MCF 10A (cell line): ENCODE measurements around the gene TMEM19. TPM values are rescaled to one million over a fixed set of nuclear protein-coding genes. Genes with fewer than 3 reads are reported as not detected.

Experiments
- BruUV-seq: library from RNA; stranded (reverse); fragments of 400-500 nt; replicated peaks from 2 replicates; lab custom pipeline; 2021; lab: Mats Ljungman, UMichigan
- CTCF ChIA-PET: fragments of 300-600 bp; sonication (Branson Sonifier 250); formaldehyde crosslinking; extraction: SDS; loops from one replicate; lab custom pipeline; 2021; ENCODE audit warnings: antibody characterized with exemption, inconsistent platforms; lab: Yijun Ruan, JAX
- POLR2A ChIA-PET: fragments of 300-600, 350-650 bp; sonication (Branson Sonifier 250); formaldehyde crosslinking; extraction: SDS; loops from one replicate; lab custom pipeline; 2020; ENCODE audit warnings: antibody characterized with exemption, inconsistent platforms; lab: Yijun Ruan, JAX
- DNase-seq: peaks from one replicate; pipeline ENCODE4 v3.0.0-alpha.2; 2018; ENCODE audit not compliant: unreplicated experiment
- H3K27ac Mint-ChIP-seq: one replicate; pipeline ENCODE4 v1.8.0; 2022; ENCODE audit warnings: mild to moderate bottlenecking, low read depth, mixed read lengths; ENCODE audit not compliant: unreplicated experiment
- H3K27me3 Mint-ChIP-seq: one replicate; pipeline ENCODE4 v1.8.0; 2022; ENCODE audit warnings: mixed read lengths; ENCODE audit not compliant: insufficient read depth, unreplicated experiment
- H3K36me3 Mint-ChIP-seq: one replicate; pipeline ENCODE4 v1.8.0; 2022; ENCODE audit warnings: mild to moderate bottlenecking, moderate library complexity, mixed read lengths; ENCODE audit not compliant: insufficient read depth, unreplicated experiment
- H3K4me1 Mint-ChIP-seq: one replicate; pipeline ENCODE4 v1.8.0; 2022; ENCODE audit warnings: mixed read lengths; ENCODE audit not compliant: insufficient read depth, unreplicated experiment
- H3K4me3 Mint-ChIP-seq: one replicate; pipeline ENCODE4 v1.8.0; 2022; ENCODE audit warnings: mild to moderate bottlenecking, moderate library complexity, mixed read lengths; ENCODE audit not compliant: unreplicated experiment
- H3K9me3 Mint-ChIP-seq: one replicate; pipeline ENCODE4 v1.8.0; 2022; ENCODE audit warnings: mixed read lengths; ENCODE audit not compliant: unreplicated experiment
- intact Hi-C: fragments of 100-400 bp; cut with micrococcal nuclease; formaldehyde crosslinking; loops from 2 replicates; pipeline ENCODE4 v1.14.1; 2022
- total RNA-seq: library from RNA; stranded (reverse); gene quantifications from 2 replicates; pipeline ENCODE4 v1.2.3, GENCODE V29; 2022
- TF ChIP-seq, protein P1 (sequence below): fragments of 200-600 bp; IDR thresholded peaks from one replicate; pipeline ENCODE4 v1.8.0; 2022; ENCODE audit warnings: antibody characterized with exemption, mild to moderate bottlenecking; ENCODE audit not compliant: unreplicated experiment

Gene TMEM19
- total RNA-seq, 1 experiment from 2014 or later = 7.3 TPM

DNA sequence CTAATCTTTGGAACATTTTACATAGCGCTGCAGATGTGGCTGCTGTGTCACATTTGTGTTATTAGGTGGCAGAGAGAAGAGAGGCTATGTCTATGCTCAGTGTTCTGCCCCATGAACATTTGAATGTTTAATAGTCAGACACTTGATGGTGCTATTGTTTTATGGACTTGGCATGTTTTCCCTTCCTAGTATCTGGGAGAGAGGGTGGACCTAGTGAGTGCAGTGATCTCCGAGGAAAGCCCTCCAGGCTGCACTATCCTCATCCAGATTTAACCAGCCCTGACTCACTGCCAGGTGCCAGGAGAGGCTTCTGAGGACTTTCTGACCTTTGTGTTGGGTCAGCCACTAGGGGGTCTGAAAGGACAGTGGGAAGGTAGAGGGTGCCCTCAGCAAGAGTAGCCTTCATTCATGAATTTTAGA, 46.5 kb upstream of the TMEM19 start:
- intact Hi-C loops = no loop called here
- H3K36me3 Mint-ChIP-seq = peaks cover 96% of the 10 kb centered on the region
- TF ChIP-seq, protein P1, sequence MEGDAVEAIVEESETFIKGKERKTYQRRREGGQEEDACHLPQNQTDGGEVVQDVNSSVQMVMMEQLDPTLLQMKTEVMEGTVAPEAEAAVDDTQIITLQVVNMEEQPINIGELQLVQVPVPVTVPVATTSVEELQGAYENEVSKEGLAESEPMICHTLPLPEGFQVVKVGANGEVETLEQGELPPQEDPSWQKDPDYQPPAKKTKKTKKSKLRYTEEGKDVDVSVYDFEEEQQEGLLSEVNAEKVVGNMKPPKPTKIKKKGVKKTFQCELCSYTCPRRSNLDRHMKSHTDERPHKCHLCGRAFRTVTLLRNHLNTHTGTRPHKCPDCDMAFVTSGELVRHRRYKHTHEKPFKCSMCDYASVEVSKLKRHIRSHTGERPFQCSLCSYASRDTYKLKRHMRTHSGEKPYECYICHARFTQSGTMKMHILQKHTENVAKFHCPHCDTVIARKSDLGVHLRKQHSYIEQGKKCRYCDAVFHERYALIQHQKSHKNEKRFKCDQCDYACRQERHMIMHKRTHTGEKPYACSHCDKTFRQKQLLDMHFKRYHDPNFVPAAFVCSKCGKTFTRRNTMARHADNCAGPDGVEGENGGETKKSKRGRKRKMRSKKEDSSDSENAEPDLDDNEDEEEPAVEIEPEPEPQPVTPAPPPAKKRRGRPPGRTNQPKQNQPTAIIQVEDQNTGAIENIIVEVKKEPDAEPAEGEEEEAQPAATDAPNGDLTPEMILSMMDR = no peak
- ChIA-PET POLR2A (interaction anchor here (0.7 kb wide), 1 partner anchor 97 kb away, joined by 4 read pairs; no protein-coding TSS in a partner anchor), CTCF (interaction anchor here (0.7 to 1.5 kb wide), 2 partner anchors 12 to 108 kb away, joined by 3 to 4 read pairs; no protein-coding TSS in a partner anchor)
- H3K4me1 Mint-ChIP-seq = peaks cover 6% of the 10 kb centered on the region
- H3K27ac Mint-ChIP-seq = peak overlapping the region; percentile 9
- no peaks in the 10 kb centered on the region for H3K9me3 Mint-ChIP-seq
- no peaks in the 10 kb centered on the region for H3K27me3 Mint-ChIP-seq
- DNase-seq = peak; percentile 26
- no peak overlapping the region for H3K4me3 Mint-ChIP-seq
- no TSS peak for BruUV-seq

DNA sequence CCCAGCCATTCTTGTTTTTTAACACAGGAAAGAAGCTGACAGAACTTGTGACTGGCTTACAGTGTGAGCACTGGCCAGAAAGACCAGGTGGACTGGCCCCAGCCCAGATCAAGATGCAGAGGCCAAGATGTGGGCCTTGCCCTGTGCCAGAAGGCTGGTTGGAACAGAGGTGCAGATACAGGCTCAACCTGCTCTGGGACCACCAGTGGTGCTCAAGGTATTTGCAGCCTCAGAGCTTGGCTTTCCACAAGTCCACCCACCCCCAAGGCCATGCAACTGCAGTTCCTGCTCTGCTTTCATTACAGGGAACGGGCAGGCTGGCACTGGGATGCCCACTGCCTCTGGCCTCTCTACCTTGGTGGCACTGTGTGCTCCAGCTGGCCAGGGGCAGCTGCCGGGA, 45.6 kb upstream of the TMEM19 start:
- Mint-ChIP-seq H3K4me3 (no peak overlapping the region), H3K36me3 (peaks cover 95% of the 10 kb centered on the region), H3K9me3 (no peaks in the 10 kb centered on the region), H3K27ac (no peak overlapping the region), H3K4me1 (peaks cover 6% of the 10 kb centered on the region), H3K27me3 (no peaks in the 10 kb centered on the region)
- intact Hi-C loops = no loop called here
- no peak for DNase-seq
- CTCF ChIA-PET = interaction anchor here (0.5 to 1.5 kb wide), 4 partner anchors 13 to 288 kb away, joined by 3 to 5 read pairs (median 3); no protein-coding TSS in a partner anchor
- TF ChIP-seq, protein P1 = no peak
- POLR2A ChIA-PET = interaction anchor here (0.6 to 1.3 kb wide), 3 partner anchors 9 to 229 kb away, joined by 3 read pairs; no protein-coding TSS in a partner anchor
- no TSS peak for BruUV-seq

DNA sequence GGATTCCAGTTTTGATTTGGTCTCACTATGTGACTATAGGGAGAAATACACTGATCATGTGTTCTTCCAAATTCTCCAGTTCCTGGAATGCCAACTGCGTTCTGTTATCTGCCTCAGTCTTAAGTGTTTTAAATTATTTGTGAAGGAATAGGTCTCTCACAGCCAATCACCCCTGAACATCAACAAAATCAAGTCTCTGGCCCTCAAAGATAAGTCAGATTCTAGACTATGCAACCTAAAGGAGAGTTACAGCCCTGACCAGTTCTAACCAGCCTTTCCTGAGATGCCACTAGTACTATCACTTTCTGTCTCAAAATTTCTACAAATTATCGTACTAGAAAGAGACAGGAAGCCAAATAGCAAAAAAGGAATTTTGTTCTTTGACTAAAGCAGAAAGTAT, 44.5 kb upstream of the TMEM19 start:
- intact Hi-C loops = no loop called here
- Mint-ChIP-seq H3K27me3 (no peaks in the 10 kb centered on the region), H3K4me1 (peaks cover 6% of the 10 kb centered on the region), H3K36me3 (peaks cover 89% of the 10 kb centered on the region), H3K27ac (no peak overlapping the region), H3K9me3 (no peaks in the 10 kb centered on the region), H3K4me3 (no peak overlapping the region)
- TF ChIP-seq, protein P1 = no peak
- POLR2A ChIA-PET = interaction anchor here (0.9 to 1.3 kb wide), 3 partner anchors 10 to 22 kb away, joined by 3 to 5 read pairs (median 3); partner anchors contain the start of gene ZFC3H1
- CTCF ChIA-PET = no interaction called here
- no peak for DNase-seq
- BruUV-seq = no TSS peak

DNA sequence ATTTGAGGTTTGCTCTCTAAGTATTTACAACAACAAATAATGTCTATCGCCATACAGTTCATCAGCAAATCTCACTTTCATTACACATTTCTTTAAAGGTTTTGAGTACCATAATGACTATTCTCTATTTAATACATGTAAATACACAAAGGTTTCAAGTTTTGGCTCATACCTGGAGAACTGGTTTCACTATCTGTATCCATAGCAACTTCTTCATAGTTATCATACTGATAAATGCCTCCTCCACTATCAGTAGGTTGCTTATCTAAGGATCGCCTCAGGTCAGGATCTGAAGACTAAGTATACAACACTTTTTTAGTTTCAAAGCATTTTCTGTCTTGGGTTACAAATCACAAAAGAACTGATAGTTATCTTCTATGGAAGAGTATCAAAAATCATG, 43.6 kb upstream of the TMEM19 start:
- no peaks in the 10 kb centered on the region for H3K27me3 Mint-ChIP-seq
- CTCF ChIA-PET = interaction anchor here (0.6 to 1.4 kb wide), 4 partner anchors 16 to 240 kb away, joined by 3 to 4 read pairs (median 4); no protein-coding TSS in a partner anchor

More for the DNA sequence above, 43.6 kb upstream of the TMEM19 start:
- intact Hi-C loops = no loop called here
- DNase-seq = no peak
- no peaks in the 10 kb centered on the region for H3K9me3 Mint-ChIP-seq
- H3K36me3 Mint-ChIP-seq = peaks cover 90% of the 10 kb centered on the region
- H3K4me1 Mint-ChIP-seq = no peaks in the 10 kb centered on the region
- H3K4me3 Mint-ChIP-seq = no peak overlapping the region
- TF ChIP-seq, protein P1 = no peak
- BruUV-seq = no TSS peak
- POLR2A ChIA-PET = interaction anchor here (1.0 kb wide), 1 partner anchor 21 kb away, joined by 4 read pairs; no protein-coding TSS in a partner anchor
- no peak overlapping the region for H3K27ac Mint-ChIP-seq
